GM19324 (cell line): ENCODE results near the gene SF3B6.
"Not testable (repeated sequence)": the region's sequence is repeated elsewhere in the genome, so short reads cannot be mapped to it uniquely, and the experiment has no call there.

Experiments used
- ATAC-seq: cut with Tn5 transposase; IDR thresholded peaks from one replicate; pipeline ENCODE4 v1.9.1; 2021; ENCODE audit warnings: mild to moderate bottlenecking, moderate library complexity; ENCODE audit not compliant: unreplicated experiment, low FRiP score

Gene SF3B6

GRCh38 chr2:24075915-24076848 lies at the start of gene SF3B6:
TSS of gene SF3B6 (minus strand) at chr2:24076326. CDS start at chr2:24076229, 97 bp downstream.
- ATAC-seq, result peak; percentile 97

- ATAC-seq, result peak; percentile 7
Observed at GRCh38 chr2:24123922-24124580, 47.9 kb upstream of the SF3B6 start.

GRCh38 chr2:24123195-24123921 lies 47.2 kb upstream of the SF3B6 start, which contains the start of the genes FAM228B and PFN4:
TSS of gene FAM228B (plus strand) at chr2:24123469. CDS start at chr2:24124362, 893 bp downstream.
TSS of gene PFN4 (minus strand) at chr2:24123334. CDS start at chr2:24122535, 799 bp downstream.
- peak; percentile 92 for ATAC-seq

- no peak for ATAC-seq
Observed at GRCh38 chr2:24122366-24123194, 46.5 kb upstream of the SF3B6 start.

- no peak for ATAC-seq
Observed at GRCh38 chr2:24121469-24121868, 45.3 kb upstream of the SF3B6 start.

- no peak for ATAC-seq
Observed at GRCh38 chr2:24121066-24121465, 44.9 kb upstream of the SF3B6 start.

GRCh38 chr2:24117902-24118301 lies 41.8 kb upstream of the SF3B6 start:
- no peak for ATAC-seq

GRCh38 chr2:24115057-24115456 lies 38.9 kb upstream of the SF3B6 start:
- no peak for ATAC-seq

- ATAC-seq, result no peak
Observed at GRCh38 chr2:24111407-24111901, 35.3 kb upstream of the SF3B6 start.

GRCh38 chr2:24110660-24111303 lies 34.7 kb upstream of the SF3B6 start:
- ATAC-seq, result no peak

- not testable (repeated sequence) for ATAC-seq
Observed at GRCh38 chr2:24109431-24109830, 33.3 kb upstream of the SF3B6 start.

- no peak for ATAC-seq
Observed at GRCh38 chr2:24107336-24107735, 31.2 kb upstream of the SF3B6 start.

- no peak for ATAC-seq
Observed at GRCh38 chr2:24106786-24107185, 30.7 kb upstream of the SF3B6 start.

- ATAC-seq, result no peak
Observed at GRCh38 chr2:24105816-24106215, 29.7 kb upstream of the SF3B6 start.

GRCh38 chr2:24104906-24105305 lies 28.8 kb upstream of the SF3B6 start:
- no peak for ATAC-seq

GRCh38 chr2:24104110-24104650 lies 28.1 kb upstream of the SF3B6 start:
- ATAC-seq, result no peak

- no peak for ATAC-seq
Observed at GRCh38 chr2:24102677-24103076, 26.6 kb upstream of the SF3B6 start.

- no peak for ATAC-seq
Observed at GRCh38 chr2:24101992-24102391, 25.9 kb upstream of the SF3B6 start.

- ATAC-seq, result not testable (repeated sequence)
Observed at GRCh38 chr2:24100732-24101131, 24.6 kb upstream of the SF3B6 start.
